Measurements from ENCODE around the gene ABCC8. TPM values are rescaled to one million over a fixed set of nuclear protein-coding genes. Genes with fewer than 3 reads are reported as not detected.

ABCC8 gene
- total RNA-seq, 1 donor from 2014 or later: 80.5 TPM

- TF ChIP-seq CTCF (conservative IDR thresholded peaks at IDR 0.05): no peak
- Mint-ChIP-seq H3K4me3 (no peak overlapping the region), H3K36me3 (no peaks in the 10 kb centered on the region), H3K9me3 (no peaks in the 10 kb centered on the region), H3K27ac (no peak overlapping the region), H3K4me1 (ENCODE audit: unreplicated experiment) (peaks cover 5% of the 10 kb centered on the region), H3K27me3 (peaks cover 18% of the 10 kb centered on the region)
- DNase-seq (ENCODE audit: extremely low spot score, unreplicated experiment): no peak
Observed at GRCh38 chr11:17510507-17511206, 34.0 kb upstream of the ABCC8 start.

GRCh38 chr11:17508791-17509190, 32.1 kb upstream of the ABCC8 start:
- H3K27ac Mint-ChIP-seq: no peak overlapping the region
- H3K4me1 Mint-ChIP-seq (ENCODE audit: unreplicated experiment): peaks cover 10% of the 10 kb centered on the region
- no peaks in the 10 kb centered on the region for H3K36me3 Mint-ChIP-seq
- peaks cover 21% of the 10 kb centered on the region for H3K27me3 Mint-ChIP-seq
- DNase-seq (ENCODE audit: extremely low spot score, unreplicated experiment): no peak
- no peaks in the 10 kb centered on the region for H3K9me3 Mint-ChIP-seq
- no peak overlapping the region for H3K4me3 Mint-ChIP-seq
- no peak for TF ChIP-seq CTCF (conservative IDR thresholded peaks at IDR 0.05)

- peaks cover 18% of the 10 kb centered on the region for H3K27me3 Mint-ChIP-seq
- DNase-seq (ENCODE audit: extremely low spot score, unreplicated experiment): no peak
- H3K4me1 Mint-ChIP-seq (ENCODE audit: unreplicated experiment): peaks cover 10% of the 10 kb centered on the region
- H3K36me3 Mint-ChIP-seq: no peaks in the 10 kb centered on the region
- no peak overlapping the region for H3K27ac Mint-ChIP-seq
- H3K4me3 Mint-ChIP-seq: no peak overlapping the region
- no peak for TF ChIP-seq CTCF (conservative IDR thresholded peaks at IDR 0.05)
- H3K9me3 Mint-ChIP-seq: no peaks in the 10 kb centered on the region
Observed at GRCh38 chr11:17508306-17508705, 31.7 kb upstream of the ABCC8 start.

GRCh38 chr11:17507773-17508172, 31.1 kb upstream of the ABCC8 start:
- no peak overlapping the region for H3K4me3 Mint-ChIP-seq
- H3K9me3 Mint-ChIP-seq: no peaks in the 10 kb centered on the region
- TF ChIP-seq CTCF (conservative IDR thresholded peaks at IDR 0.05): no peak
- H3K27ac Mint-ChIP-seq: no peak overlapping the region
- H3K36me3 Mint-ChIP-seq: no peaks in the 10 kb centered on the region
- H3K4me1 Mint-ChIP-seq (ENCODE audit: unreplicated experiment): peaks cover 8% of the 10 kb centered on the region
- H3K27me3 Mint-ChIP-seq: peaks cover 15% of the 10 kb centered on the region
- DNase-seq (ENCODE audit: extremely low spot score, unreplicated experiment): no peak

GRCh38 chr11:17506942-17507341, 30.3 kb upstream of the ABCC8 start:
- TF ChIP-seq CTCF (conservative IDR thresholded peaks at IDR 0.05): no peak
- H3K4me1 Mint-ChIP-seq (ENCODE audit: unreplicated experiment): peaks cover 6% of the 10 kb centered on the region
- H3K36me3 Mint-ChIP-seq: no peaks in the 10 kb centered on the region
- H3K4me3 Mint-ChIP-seq: no peak overlapping the region
- H3K27me3 Mint-ChIP-seq: peaks cover 15% of the 10 kb centered on the region
- no peak for DNase-seq (ENCODE audit: extremely low spot score, unreplicated experiment)
- no peak overlapping the region for H3K27ac Mint-ChIP-seq
- no peaks in the 10 kb centered on the region for H3K9me3 Mint-ChIP-seq

Data from type B pancreatic cell (in vitro differentiated cells).